GM12878 (cell line): ENCODE results near the gene CWC25. TPM values are rescaled to one million over a fixed set of nuclear protein-coding genes. Genes with fewer than 3 reads are reported as not detected.

ENCODE experiments used
- MTA2 ChIP-seq: fragments of 450-650 bp; IDR thresholded peaks from 2 replicates; pipeline ENCODE4 v1.6.1; 2016; ENCODE audit warnings: low read depth, mild to moderate bottlenecking, moderate library complexity
- NFXL1 ChIP-seq: fragments of 450-650 bp; IDR thresholded peaks from 2 replicates; pipeline ENCODE4 v1.6.1; 2017; ENCODE audit warnings: antibody characterized with exemption, mild to moderate bottlenecking, borderline replicate concordance
- TAF1 ChIP-seq: IDR thresholded peaks from 2 replicates; pipeline ENCODE4 v1.6.1; 2011; ENCODE audit warnings: mild to moderate bottlenecking, low read depth, low read length, borderline replicate concordance
- TCF12 ChIP-seq: IDR thresholded peaks from 2 replicates; pipeline ENCODE4 v1.6.1; 2011; ENCODE audit warnings: low read depth, mild to moderate bottlenecking, low read length
- polyA plus RNA-seq, 11 experiments: library from polyadenylated mRNA; depleted of rRNA in 4 of 11; unstranded in 6 of 11; stranded (reverse) in 5 of 11; fragments of >200 nt; fragmentation: Nextera tagmentation in 4 of 11; fragmentation: Illumina TruSeq in 1 of 11; extraction: Ambion mirVana in 4 of 11; extraction: Trizol in 1 of 11; gene quantifications; 1 replicate in 1 of 11; 2 replicates in 10 of 11; pipeline versions ENCODE4 v1.2.1 to v1.2.3, GENCODE V29; 2011 to 2016; ENCODE audit warnings: inconsistent platforms in 2 of 11, missing spikeins in 2 of 11, low read depth in 1 of 11
- total RNA-seq, 4 experiments: library from RNA; depleted of rRNA in 3 of 4; stranded (reverse); fragments of >200 nt in 3 of 4; fragmentation: Illumina TruSeq in 1 of 4; extraction: Trizol in 1 of 4; gene quantifications; 2 replicates each; pipeline versions ENCODE4 v1.2.1 to v1.2.3, GENCODE V29; 2013 to 2021
- TF ChIP-seq, protein P1 (sequence below): IDR thresholded peaks from 2 replicates; pipeline ENCODE4 v1.6.1; 2012; ENCODE audit warnings: improper control_type of control experiment, low read depth, low read length; ENCODE audit not compliant: insufficient replicate concordance
- TF ChIP-seq, protein P2 (sequence below): fragments of 450-650 bp; formaldehyde crosslinking; IDR thresholded peaks from 2 replicates; pipeline ENCODE4 v1.5.0; 2022; ENCODE audit warnings: mild to moderate bottlenecking, missing genetic modification characterization
- TF ChIP-seq, protein P3 (sequence below): fragments of 150-350 bp; IDR thresholded peaks from 2 replicates; pipeline ENCODE4 v1.6.1; 2014; ENCODE audit warnings: mild to moderate bottlenecking, low read depth, low read length
- TF ChIP-seq, protein P4 (sequence below), 3 experiments: IDR thresholded peaks in 2 of 3; conservative IDR thresholded peaks in 1 of 3; 2 replicates each; pipeline ENCODE4 v1.5.1; 2011; ENCODE audit warnings: low read depth in 3 of 3, low read length in 3 of 3, mild to moderate bottlenecking in 3 of 3, control low read depth in 2 of 3, moderate library complexity in 2 of 3, inconsistent platforms in 1 of 3, mixed read lengths in 1 of 3; ENCODE audit not compliant: control insufficient read depth in 2 of 3, insufficient read depth in 1 of 3; ENCODE audit errors: extremely low read depth in 1 of 3
- TF ChIP-seq, protein P5 (sequence below): fragments of 450-650 bp; IDR thresholded peaks from 2 replicates; pipeline ENCODE4 v1.6.1; 2017; ENCODE audit warnings: mild to moderate bottlenecking, low read depth, inconsistent platforms; ENCODE audit not compliant: poor library complexity, severe bottlenecking

Gene CWC25
- total and polyA plus RNA-seq, 10 of the 15 experiments (the other 5 are each of a cell fraction or from before 2014, with no cell fraction given) = 14.7 to 29.7 (median 22.9) TPM

DNA sequence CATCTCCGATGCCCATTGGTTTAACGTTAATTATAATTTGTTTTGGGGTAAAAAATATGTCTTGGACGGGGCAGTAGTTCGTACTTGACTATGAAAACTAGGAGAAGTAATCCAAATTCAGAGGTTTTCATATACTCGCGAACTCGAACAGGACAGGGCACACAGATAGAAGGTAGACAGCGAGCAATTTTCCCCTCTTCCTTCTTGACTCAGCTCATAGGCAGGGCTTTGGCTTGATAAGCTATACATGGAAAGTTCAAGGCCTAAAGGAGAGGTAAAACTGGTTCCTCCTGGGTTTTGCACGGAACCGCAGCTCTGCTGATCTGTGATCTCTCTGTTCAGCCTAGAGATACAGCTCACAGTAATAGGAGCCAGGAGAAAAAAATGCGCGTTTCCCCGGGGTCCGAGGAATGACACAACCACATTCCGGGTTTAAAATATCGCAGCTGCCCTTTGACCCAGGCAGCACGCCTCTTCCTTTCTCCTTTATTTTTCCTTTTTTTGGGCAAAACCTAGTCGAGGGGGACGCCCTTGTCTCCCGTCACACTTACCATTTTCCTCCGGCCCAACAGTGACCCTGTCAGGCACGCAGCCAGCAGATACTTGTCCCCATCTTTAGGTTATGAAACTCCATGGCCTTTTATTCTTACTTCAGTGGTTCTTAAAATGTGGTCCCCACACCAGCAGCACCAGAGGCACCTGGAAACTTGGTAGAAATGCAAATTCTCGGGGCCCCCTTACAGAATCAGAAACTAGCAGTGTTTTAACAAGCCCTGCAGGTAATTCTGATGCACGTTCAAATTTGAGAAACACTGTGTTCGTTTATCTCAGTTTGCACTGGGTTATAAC lies 43.1 kb upstream of the CWC25 start (continued):
- TF ChIP-seq, protein P1, sequence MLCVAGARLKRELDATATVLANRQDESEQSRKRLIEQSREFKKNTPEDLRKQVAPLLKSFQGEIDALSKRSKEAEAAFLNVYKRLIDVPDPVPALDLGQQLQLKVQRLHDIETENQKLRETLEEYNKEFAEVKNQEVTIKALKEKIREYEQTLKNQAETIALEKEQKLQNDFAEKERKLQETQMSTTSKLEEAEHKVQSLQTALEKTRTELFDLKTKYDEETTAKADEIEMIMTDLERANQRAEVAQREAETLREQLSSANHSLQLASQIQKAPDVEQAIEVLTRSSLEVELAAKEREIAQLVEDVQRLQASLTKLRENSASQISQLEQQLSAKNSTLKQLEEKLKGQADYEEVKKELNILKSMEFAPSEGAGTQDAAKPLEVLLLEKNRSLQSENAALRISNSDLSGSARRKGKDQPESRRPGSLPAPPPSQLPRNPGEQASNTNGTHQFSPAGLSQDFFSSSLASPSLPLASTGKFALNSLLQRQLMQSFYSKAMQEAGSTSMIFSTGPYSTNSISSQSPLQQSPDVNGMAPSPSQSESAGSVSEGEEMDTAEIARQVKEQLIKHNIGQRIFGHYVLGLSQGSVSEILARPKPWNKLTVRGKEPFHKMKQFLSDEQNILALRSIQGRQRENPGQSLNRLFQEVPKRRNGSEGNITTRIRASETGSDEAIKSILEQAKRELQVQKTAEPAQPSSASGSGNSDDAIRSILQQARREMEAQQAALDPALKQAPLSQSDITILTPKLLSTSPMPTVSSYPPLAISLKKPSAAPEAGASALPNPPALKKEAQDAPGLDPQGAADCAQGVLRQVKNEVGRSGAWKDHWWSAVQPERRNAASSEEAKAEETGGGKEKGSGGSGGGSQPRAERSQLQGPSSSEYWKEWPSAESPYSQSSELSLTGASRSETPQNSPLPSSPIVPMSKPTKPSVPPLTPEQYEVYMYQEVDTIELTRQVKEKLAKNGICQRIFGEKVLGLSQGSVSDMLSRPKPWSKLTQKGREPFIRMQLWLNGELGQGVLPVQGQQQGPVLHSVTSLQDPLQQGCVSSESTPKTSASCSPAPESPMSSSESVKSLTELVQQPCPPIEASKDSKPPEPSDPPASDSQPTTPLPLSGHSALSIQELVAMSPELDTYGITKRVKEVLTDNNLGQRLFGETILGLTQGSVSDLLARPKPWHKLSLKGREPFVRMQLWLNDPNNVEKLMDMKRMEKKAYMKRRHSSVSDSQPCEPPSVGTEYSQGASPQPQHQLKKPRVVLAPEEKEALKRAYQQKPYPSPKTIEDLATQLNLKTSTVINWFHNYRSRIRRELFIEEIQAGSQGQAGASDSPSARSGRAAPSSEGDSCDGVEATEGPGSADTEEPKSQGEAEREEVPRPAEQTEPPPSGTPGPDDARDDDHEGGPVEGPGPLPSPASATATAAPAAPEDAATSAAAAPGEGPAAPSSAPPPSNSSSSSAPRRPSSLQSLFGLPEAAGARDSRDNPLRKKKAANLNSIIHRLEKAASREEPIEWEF = peak; percentile 48
- TF ChIP-seq TAF1 (0 out of 2 replicates have a peak, but pooled peaks have one; percentile 13), MTA2 (no peak), NFXL1 (no peak), TCF12 (no peak)
- TF ChIP-seq, protein P2, sequence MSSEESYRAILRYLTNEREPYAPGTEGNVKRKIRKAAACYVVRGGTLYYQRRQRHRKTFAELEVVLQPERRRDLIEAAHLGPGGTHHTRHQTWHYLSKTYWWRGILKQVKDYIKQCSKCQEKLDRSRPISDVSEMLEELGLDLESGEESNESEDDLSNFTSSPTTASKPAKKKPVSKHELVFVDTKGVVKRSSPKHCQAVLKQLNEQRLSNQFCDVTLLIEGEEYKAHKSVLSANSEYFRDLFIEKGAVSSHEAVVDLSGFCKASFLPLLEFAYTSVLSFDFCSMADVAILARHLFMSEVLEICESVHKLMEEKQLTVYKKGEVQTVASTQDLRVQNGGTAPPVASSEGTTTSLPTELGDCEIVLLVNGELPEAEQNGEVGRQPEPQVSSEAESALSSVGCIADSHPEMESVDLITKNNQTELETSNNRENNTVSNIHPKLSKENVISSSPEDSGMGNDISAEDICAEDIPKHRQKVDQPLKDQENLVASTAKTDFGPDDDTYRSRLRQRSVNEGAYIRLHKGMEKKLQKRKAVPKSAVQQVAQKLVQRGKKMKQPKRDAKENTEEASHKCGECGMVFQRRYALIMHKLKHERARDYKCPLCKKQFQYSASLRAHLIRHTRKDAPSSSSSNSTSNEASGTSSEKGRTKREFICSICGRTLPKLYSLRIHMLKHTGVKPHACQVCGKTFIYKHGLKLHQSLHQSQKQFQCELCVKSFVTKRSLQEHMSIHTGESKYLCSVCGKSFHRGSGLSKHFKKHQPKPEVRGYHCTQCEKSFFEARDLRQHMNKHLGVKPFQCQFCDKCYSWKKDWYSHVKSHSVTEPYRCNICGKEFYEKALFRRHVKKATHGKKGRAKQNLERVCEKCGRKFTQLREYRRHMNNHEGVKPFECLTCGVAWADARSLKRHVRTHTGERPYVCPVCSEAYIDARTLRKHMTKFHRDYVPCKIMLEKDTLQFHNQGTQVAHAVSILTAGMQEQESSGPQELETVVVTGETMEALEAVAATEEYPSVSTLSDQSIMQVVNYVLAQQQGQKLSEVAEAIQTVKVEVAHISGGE = no peak
- TF ChIP-seq, protein P3, sequence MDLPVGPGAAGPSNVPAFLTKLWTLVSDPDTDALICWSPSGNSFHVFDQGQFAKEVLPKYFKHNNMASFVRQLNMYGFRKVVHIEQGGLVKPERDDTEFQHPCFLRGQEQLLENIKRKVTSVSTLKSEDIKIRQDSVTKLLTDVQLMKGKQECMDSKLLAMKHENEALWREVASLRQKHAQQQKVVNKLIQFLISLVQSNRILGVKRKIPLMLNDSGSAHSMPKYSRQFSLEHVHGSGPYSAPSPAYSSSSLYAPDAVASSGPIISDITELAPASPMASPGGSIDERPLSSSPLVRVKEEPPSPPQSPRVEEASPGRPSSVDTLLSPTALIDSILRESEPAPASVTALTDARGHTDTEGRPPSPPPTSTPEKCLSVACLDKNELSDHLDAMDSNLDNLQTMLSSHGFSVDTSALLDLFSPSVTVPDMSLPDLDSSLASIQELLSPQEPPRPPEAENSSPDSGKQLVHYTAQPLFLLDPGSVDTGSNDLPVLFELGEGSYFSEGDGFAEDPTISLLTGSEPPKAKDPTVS = no peak
- TF ChIP-seq, protein P4, sequence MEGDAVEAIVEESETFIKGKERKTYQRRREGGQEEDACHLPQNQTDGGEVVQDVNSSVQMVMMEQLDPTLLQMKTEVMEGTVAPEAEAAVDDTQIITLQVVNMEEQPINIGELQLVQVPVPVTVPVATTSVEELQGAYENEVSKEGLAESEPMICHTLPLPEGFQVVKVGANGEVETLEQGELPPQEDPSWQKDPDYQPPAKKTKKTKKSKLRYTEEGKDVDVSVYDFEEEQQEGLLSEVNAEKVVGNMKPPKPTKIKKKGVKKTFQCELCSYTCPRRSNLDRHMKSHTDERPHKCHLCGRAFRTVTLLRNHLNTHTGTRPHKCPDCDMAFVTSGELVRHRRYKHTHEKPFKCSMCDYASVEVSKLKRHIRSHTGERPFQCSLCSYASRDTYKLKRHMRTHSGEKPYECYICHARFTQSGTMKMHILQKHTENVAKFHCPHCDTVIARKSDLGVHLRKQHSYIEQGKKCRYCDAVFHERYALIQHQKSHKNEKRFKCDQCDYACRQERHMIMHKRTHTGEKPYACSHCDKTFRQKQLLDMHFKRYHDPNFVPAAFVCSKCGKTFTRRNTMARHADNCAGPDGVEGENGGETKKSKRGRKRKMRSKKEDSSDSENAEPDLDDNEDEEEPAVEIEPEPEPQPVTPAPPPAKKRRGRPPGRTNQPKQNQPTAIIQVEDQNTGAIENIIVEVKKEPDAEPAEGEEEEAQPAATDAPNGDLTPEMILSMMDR (IDR thresholded peaks at IDR 0.05 in 2 of 3, conservative IDR thresholded peaks at IDR 0.05 in 1 of 3; ENCODE audit: control insufficient read depth in 2 of 3, extremely low read depth in 1 of 3, insufficient read depth in 1 of 3, low read depth in 3 of 3, low read length in 3 of 3) = 0 out of 6 replicates have a peak, but pooled peaks of 1 of the 3 experiments have one; percentile 12
- TF ChIP-seq, protein P5, sequence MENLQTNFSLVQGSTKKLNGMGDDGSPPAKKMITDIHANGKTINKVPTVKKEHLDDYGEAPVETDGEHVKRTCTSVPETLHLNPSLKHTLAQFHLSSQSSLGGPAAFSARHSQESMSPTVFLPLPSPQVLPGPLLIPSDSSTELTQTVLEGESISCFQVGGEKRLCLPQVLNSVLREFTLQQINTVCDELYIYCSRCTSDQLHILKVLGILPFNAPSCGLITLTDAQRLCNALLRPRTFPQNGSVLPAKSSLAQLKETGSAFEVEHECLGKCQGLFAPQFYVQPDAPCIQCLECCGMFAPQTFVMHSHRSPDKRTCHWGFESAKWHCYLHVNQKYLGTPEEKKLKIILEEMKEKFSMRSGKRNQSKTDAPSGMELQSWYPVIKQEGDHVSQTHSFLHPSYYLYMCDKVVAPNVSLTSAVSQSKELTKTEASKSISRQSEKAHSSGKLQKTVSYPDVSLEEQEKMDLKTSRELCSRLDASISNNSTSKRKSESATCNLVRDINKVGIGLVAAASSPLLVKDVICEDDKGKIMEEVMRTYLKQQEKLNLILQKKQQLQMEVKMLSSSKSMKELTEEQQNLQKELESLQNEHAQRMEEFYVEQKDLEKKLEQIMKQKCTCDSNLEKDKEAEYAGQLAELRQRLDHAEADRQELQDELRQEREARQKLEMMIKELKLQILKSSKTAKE = no peak
